Measurements from ENCODE around the gene KCNMA1. TPM values are rescaled to one million over a fixed set of nuclear protein-coding genes. Genes with fewer than 3 reads are reported as not detected.

Gene KCNMA1
- total and polyA plus RNA-seq, 10 of the 15 experiments (the other 5 are each of a cell fraction or from before 2014, with no cell fraction given): 8.5 to 77.0 (median 21.3) TPM

DNA sequence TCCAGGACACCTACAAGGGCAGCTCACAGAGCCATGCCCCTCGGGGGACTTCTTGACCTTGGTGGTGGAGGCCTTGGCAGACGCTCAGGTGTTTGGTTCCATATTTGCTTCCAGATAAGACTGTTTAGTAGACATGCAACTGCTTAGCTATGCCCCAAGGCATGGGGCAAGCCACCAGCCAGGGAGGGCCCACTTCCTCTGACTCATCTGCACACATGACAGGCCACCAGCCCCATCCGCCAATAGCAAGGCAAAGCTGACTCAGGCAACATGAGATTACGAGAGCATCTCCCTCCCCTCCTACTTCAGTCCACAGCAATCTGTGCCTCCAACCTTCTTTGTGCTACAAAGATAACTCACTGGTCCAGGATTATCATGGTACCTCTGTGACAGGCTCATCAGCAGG, 54.9 kb downstream of the KCNMA1 start:
- Histone ChIP-seq H3K27me3 (replicated peaks in 1 of 2; ENCODE audit: control insufficient read depth in 2 of 2, insufficient read depth in 2 of 2, low read length in 1 of 2) (no peaks in the 10 kb centered on the region), H3K9ac (ENCODE audit: control insufficient read depth, insufficient read depth, low read length) (no peak overlapping the region), H3K4me3 (no peak overlapping the region), H3K79me2 (ENCODE audit: control insufficient read depth, insufficient read depth, low read length) (no peaks in the 10 kb centered on the region), H3K4me1 (ENCODE audit: control insufficient read depth, insufficient read depth, low read length) (no peaks in the 10 kb centered on the region), H3K4me2 (ENCODE audit: control insufficient read depth, insufficient read depth) (no peak overlapping the region), H3K27ac (ENCODE audit: control insufficient read depth, insufficient read depth) (no peak overlapping the region), H3K9me3 (replicated peaks; ENCODE audit: control insufficient read depth, insufficient read depth, low read length) (no peaks in the 10 kb centered on the region), H3K36me3 (ENCODE audit: control insufficient read depth in 2 of 2, insufficient read depth in 2 of 2, low read length in 1 of 2) (no peaks in the 10 kb centered on the region; a peak in 1 of 4 replicates), H2AFZ (ENCODE audit: control insufficient read depth, low read depth, low read length) (no peak overlapping the region), H4K20me1 (ENCODE audit: control insufficient read depth, insufficient read depth) (no peaks in the 10 kb centered on the region; the same call in 1 of the 2 replicates)
- ATAC-seq (peak; percentile 58), FAIRE-seq (no peak), DNase-seq (ENCODE audit: low read depth, low spot score) (no peak)
- RAD21 ChIA-PET (ENCODE audit: unreplicated experiment): interaction anchor here (1.1 kb wide), 1 partner anchor 53 kb away, joined by 3 read pairs; no protein-coding TSS in a partner anchor
- SMC1A ChIA-PET (ENCODE audit: uncharacterized antibody, unreplicated experiment): interaction anchor here (0.9 to 1.7 kb wide), 9 partner anchors 10 to 47 kb away, joined by 3 to 5 read pairs (median 4); no protein-coding TSS in a partner anchor
- in situ Hi-C loops (cut with MboI): no loop called here
- 13% methylated on average over 4 of the region's 4 CpGs for WGBS (ENCODE audit: insufficient coverage, insufficient replicate concordance, low lambda C conversion rate, missing lambda C conversion rate)
- CTCF ChIA-PET: interaction anchor here (0.5 to 1.5 kb wide), 3 partner anchors 27 to 64 kb away, joined by 3 to 4 read pairs (median 3); no protein-coding TSS in a partner anchor
- TF ChIP-seq MYC (IDR thresholded peaks at IDR 0.05; ENCODE audit: insufficient read depth, insufficient read length, insufficient replicate concordance, low read length, severe bottlenecking): no peak
- no TSS peak for BruUV-seq (replicated peaks)
- POLR2A ChIA-PET: no interaction called here
- intact Hi-C loops (cut with micrococcal nuclease; ENCODE audit: unreplicated experiment): no loop called here

DNA sequence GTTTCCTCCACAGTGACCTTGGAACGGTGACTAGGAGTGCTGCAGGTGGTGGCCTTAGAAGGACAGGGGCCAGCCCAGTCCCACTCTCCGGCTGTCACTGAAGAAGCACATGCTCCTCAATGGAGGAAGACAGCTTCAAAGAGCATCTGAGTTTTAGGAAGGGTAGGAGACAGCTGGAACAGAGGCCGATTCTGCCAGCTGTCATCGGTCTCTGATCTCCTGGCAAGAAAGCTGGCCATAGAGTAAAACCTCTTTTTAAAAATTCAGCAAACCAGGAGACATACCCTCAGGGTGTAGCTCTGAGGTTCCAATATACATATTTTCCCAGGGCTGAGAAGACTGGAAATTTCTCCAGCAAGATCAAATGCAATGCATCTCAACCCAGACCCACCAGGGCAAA, 55.9 kb downstream of the KCNMA1 start:
- no peaks in the 10 kb centered on the region; a peak in 1 of 4 replicates for H3K36me3 ChIP-seq (ENCODE audit: control insufficient read depth in 2 of 2, insufficient read depth in 2 of 2, low read length in 1 of 2)
- 48% methylated on average over 4 of the region's 4 CpGs for WGBS (ENCODE audit: insufficient coverage, insufficient replicate concordance, low lambda C conversion rate, missing lambda C conversion rate)
- H3K27me3 ChIP-seq (replicated peaks in 1 of 2; ENCODE audit: control insufficient read depth in 2 of 2, insufficient read depth in 2 of 2, low read length in 1 of 2): no peaks in the 10 kb centered on the region
- no peak overlapping the region for H3K4me3 ChIP-seq
- no peak overlapping the region for H2AFZ ChIP-seq (ENCODE audit: control insufficient read depth, low read depth, low read length)
- H3K4me1 ChIP-seq (ENCODE audit: control insufficient read depth, insufficient read depth, low read length): no peaks in the 10 kb centered on the region
- TF ChIP-seq CREB1 (IDR thresholded peaks at IDR 0.05; ENCODE audit: low read depth): no peak
- no peak for TF ChIP-seq BACH1 (IDR thresholded peaks at IDR 0.05; ENCODE audit: borderline replicate concordance)
- no peak for TF ChIP-seq NFXL1 (IDR thresholded peaks at IDR 0.05; ENCODE audit: borderline replicate concordance)
- TF ChIP-seq, protein P1, sequence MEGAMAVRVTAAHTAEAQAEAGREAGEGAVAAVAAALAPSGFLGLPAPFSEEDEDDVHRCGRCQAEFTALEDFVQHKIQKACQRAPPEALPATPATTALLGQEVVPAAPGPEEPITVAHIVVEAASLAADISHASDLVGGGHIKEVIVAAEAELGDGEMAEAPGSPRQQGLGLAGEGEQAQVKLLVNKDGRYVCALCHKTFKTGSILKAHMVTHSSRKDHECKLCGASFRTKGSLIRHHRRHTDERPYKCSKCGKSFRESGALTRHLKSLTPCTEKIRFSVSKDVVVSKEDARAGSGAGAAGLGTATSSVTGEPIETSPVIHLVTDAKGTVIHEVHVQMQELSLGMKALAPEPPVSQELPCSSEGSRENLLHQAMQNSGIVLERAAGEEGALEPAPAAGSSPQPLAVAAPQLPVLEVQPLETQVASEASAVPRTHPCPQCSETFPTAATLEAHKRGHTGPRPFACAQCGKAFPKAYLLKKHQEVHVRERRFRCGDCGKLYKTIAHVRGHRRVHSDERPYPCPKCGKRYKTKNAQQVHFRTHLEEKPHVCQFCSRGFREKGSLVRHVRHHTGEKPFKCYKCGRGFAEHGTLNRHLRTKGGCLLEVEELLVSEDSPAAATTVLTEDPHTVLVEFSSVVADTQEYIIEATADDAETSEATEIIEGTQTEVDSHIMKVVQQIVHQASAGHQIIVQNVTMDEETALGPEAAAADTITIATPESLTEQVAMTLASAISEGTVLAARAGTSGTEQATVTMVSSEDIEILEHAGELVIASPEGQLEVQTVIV (IDR thresholded peaks at IDR 0.05; ENCODE audit: borderline replicate concordance, partially characterized antibody): no peak
- no peaks in the 10 kb centered on the region for H3K9me3 ChIP-seq (replicated peaks; ENCODE audit: control insufficient read depth, insufficient read depth, low read length)
- in situ Hi-C loops (cut with MboI) (no loop called here), intact Hi-C loops (cut with micrococcal nuclease; ENCODE audit: unreplicated experiment) (no loop called here)
- no peak overlapping the region for H3K4me2 ChIP-seq (ENCODE audit: control insufficient read depth, insufficient read depth)
- no peak overlapping the region for H3K9ac ChIP-seq (ENCODE audit: control insufficient read depth, insufficient read depth, low read length)
- DNase-seq (ENCODE audit: low read depth, low spot score) (no peak), ATAC-seq (no peak), FAIRE-seq (no peak)
- no peak overlapping the region for H3K27ac ChIP-seq (ENCODE audit: control insufficient read depth, insufficient read depth)
- no TSS peak for BruUV-seq (replicated peaks)
- H4K20me1 ChIP-seq (ENCODE audit: control insufficient read depth, insufficient read depth): no peaks in the 10 kb centered on the region
- ChIA-PET CTCF (interaction anchor here (0.7 to 1.5 kb wide), 2 partner anchors 65 to 78 kb away, joined by 3 read pairs; no protein-coding TSS in a partner anchor), SMC1A (ENCODE audit: uncharacterized antibody, unreplicated experiment) (interaction anchor here (0.8 to 1.7 kb wide), 6 partner anchors 9 to 32 kb away, joined by 4 to 5 read pairs (median 4); no protein-coding TSS in a partner anchor), RAD21 (ENCODE audit: unreplicated experiment) (interaction anchor here (0.8 to 1.1 kb wide), 2 partner anchors 12 to 54 kb away, joined by 3 read pairs; no protein-coding TSS in a partner anchor), POLR2A (no interaction called here)
- H3K79me2 ChIP-seq (ENCODE audit: control insufficient read depth, insufficient read depth, low read length): no peaks in the 10 kb centered on the region
